Measurements from ENCODE around the gene FOLR2.
"Not testable (repeated sequence)": the region's sequence is repeated elsewhere in the genome, so short reads cannot be mapped to it uniquely, and the experiment has no call there.

The FOLR2 gene

GRCh38 chr11:72259490-72259889 lies 42.9 kb downstream of the FOLR2 start:
- no peak overlapping the region for H3K27ac ChIP-seq (ENCODE audit: low read length)
- H3K4me3 ChIP-seq (ENCODE audit: low read length in 2 of 2) = no peak overlapping the region
- H3K4me1 ChIP-seq (ENCODE audit: control insufficient read depth, insufficient read depth, low read length) = no peaks in the 10 kb centered on the region
- no peaks in the 10 kb centered on the region for H3K27me3 ChIP-seq (ENCODE audit: control insufficient read depth in 1 of 2, insufficient read depth in 2 of 2, low read length in 2 of 2)
- no peaks in the 10 kb centered on the region for H3K9me3 ChIP-seq (ENCODE audit: control insufficient read depth in 2 of 2, low read length in 2 of 2)
- no peaks in the 10 kb centered on the region for H3K36me3 ChIP-seq (ENCODE audit: control insufficient read depth in 2 of 2, insufficient read depth in 2 of 2, low read length in 2 of 2)
- H3K9ac ChIP-seq (ENCODE audit: low read length in 2 of 2) = no peak overlapping the region

DNA sequence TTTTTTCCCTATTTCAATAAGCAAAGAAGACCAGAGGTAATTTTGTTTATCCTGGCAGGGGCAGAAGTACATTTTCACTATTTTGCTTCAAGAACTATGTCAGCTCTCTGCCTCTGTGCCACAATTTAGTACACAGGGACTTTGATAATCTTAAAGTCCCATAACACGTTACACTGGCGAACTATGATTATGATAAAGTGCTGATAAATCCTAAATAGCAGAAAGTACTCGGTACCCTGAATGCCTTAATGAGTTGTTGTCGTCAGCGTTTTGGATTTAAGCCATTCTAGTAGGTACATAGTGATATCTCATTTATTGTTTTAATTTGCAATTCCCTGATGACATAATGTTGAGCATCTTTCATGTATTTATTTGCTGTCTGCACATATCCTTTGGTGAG lies 44.0 kb downstream of the FOLR2 start:
- Histone ChIP-seq H3K4me1 (ENCODE audit: control insufficient read depth, insufficient read depth, low read length) (no peaks in the 10 kb centered on the region), H3K9ac (ENCODE audit: low read length in 2 of 2) (no peak overlapping the region), H3K9me3 (ENCODE audit: control insufficient read depth in 2 of 2, low read length in 2 of 2) (no peaks in the 10 kb centered on the region), H3K36me3 (ENCODE audit: control insufficient read depth in 2 of 2, insufficient read depth in 2 of 2, low read length in 2 of 2) (no peaks in the 10 kb centered on the region), H3K4me3 (ENCODE audit: low read length in 2 of 2) (no peak overlapping the region), H3K27ac (ENCODE audit: low read length) (no peak overlapping the region), H3K27me3 (ENCODE audit: control insufficient read depth in 1 of 2, insufficient read depth in 2 of 2, low read length in 2 of 2) (no peaks in the 10 kb centered on the region)

GRCh38 chr11:72263361-72263760 lies 46.8 kb downstream of the FOLR2 start:
- Histone ChIP-seq H3K27me3 (ENCODE audit: control insufficient read depth in 1 of 2, insufficient read depth in 2 of 2, low read length in 2 of 2) (no peaks in the 10 kb centered on the region), H3K4me3 (ENCODE audit: low read length in 2 of 2) (no peak overlapping the region), H3K27ac (ENCODE audit: low read length) (no peak overlapping the region), H3K4me1 (ENCODE audit: control insufficient read depth, insufficient read depth, low read length) (no peaks in the 10 kb centered on the region), H3K9ac (ENCODE audit: low read length in 2 of 2) (no peak overlapping the region), H3K36me3 (ENCODE audit: control insufficient read depth in 2 of 2, insufficient read depth in 2 of 2, low read length in 2 of 2) (no peaks in the 10 kb centered on the region), H3K9me3 (ENCODE audit: control insufficient read depth in 2 of 2, low read length in 2 of 2) (no peaks in the 10 kb centered on the region)

DNA sequence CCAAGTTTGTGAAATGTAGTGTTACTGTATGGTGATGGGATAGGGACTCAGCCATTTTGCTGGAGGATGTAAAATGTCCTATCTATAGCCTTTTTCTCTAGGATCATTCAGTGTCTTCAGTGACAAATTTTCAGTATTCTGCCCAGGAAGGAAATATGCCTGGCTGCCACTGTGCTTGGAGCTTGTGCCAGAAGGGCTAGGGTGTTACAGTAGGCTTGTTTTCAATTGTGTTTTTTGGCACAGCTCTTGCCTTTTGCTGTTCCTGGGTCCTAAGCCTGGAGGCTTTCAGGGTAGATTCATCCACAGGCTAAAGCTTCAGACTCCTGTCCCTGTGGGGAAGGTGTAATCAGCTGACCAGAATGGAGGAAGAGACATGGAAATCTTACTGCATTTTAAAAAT lies 49.4 kb downstream of the FOLR2 start:
- no peak overlapping the region for H3K9ac ChIP-seq (ENCODE audit: low read length in 2 of 2)
- no peaks in the 10 kb centered on the region for H3K4me1 ChIP-seq (ENCODE audit: control insufficient read depth, insufficient read depth, low read length)
- H3K27me3 ChIP-seq (ENCODE audit: control insufficient read depth in 1 of 2, insufficient read depth in 2 of 2, low read length in 2 of 2) = peaks cover 2 to 5% of the 10 kb centered on the region in 2 donors
- no peaks in the 10 kb centered on the region for H3K9me3 ChIP-seq (ENCODE audit: control insufficient read depth in 2 of 2, low read length in 2 of 2)
- no peak overlapping the region for H3K27ac ChIP-seq (ENCODE audit: low read length)
- H3K4me3 ChIP-seq (ENCODE audit: low read length in 2 of 2) = no peak overlapping the region
- H3K36me3 ChIP-seq (ENCODE audit: control insufficient read depth in 2 of 2, insufficient read depth in 2 of 2, low read length in 2 of 2) = no peaks in the 10 kb centered on the region

DNA sequence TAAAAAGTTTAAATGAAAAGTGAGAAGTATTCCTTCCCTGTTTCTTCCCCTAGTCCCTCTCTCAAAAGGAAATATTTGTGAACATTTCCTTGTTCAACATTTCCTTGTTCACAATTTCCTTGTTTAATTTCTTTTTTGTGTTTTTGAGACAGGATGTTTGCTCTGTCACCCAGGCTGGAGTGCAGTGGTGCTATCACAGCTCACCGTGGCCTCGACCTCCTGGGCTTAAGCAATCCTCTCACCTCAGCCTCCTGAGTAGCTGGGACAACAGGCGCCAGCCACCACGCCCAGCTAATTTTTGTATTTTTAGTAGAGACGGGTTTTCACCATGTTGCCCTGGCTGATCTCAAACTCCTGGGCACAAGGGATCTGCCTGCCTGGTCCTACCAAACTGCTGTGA lies 50.4 kb downstream of the FOLR2 start:
- H3K27me3 ChIP-seq (ENCODE audit: control insufficient read depth in 1 of 2, insufficient read depth in 2 of 2, low read length in 2 of 2); H3K9me3 ChIP-seq (ENCODE audit: control insufficient read depth in 2 of 2, low read length in 2 of 2); H3K4me3 ChIP-seq (ENCODE audit: low read length in 2 of 2); H3K27ac ChIP-seq (ENCODE audit: low read length); H3K9ac ChIP-seq (ENCODE audit: low read length in 2 of 2); H3K4me1 ChIP-seq (ENCODE audit: control insufficient read depth, insufficient read depth, low read length); H3K36me3 ChIP-seq (ENCODE audit: control insufficient read depth in 2 of 2, insufficient read depth in 2 of 2, low read length in 2 of 2): not testable (repeated sequence)

- Histone ChIP-seq H3K4me3 (ENCODE audit: low read length in 2 of 2) (no peak overlapping the region), H3K9ac (ENCODE audit: low read length in 2 of 2) (no peak overlapping the region), H3K4me1 (ENCODE audit: control insufficient read depth, insufficient read depth, low read length) (no peaks in the 10 kb centered on the region), H3K27me3 (ENCODE audit: control insufficient read depth in 1 of 2, insufficient read depth in 2 of 2, low read length in 2 of 2) (peaks cover 2 to 5% of the 10 kb centered on the region in 2 donors), H3K9me3 (ENCODE audit: control insufficient read depth in 2 of 2, low read length in 2 of 2) (no peaks in the 10 kb centered on the region), H3K27ac (ENCODE audit: low read length) (no peak overlapping the region), H3K36me3 (ENCODE audit: control insufficient read depth in 2 of 2, insufficient read depth in 2 of 2, low read length in 2 of 2) (no peaks in the 10 kb centered on the region)
These were observed 51.5 kb downstream of the FOLR2 start for GRCh38 chr11:72267956-72268617.
